Body of pancreas (tissue), 4 donors: ENCODE data around the gene CPB1. TPM values are rescaled to one million over a fixed set of nuclear protein-coding genes. Genes with fewer than 3 reads are reported as not detected.

Experiments used
- ATAC-seq: fragments of 150-250 bp; one replicate; pipeline ENCODE4 v1.9.1; 2016
- DNase-seq, 4 donors: peaks; one replicate each; pipeline ENCODE4 v3.0.0-alpha.2; 2019
- H3K27ac ChIP-seq, 4 donors: fragments of 200-600 bp; sonication (generic); 1 replicate in 3 of 4; 2 replicates in 1 of 4; pipeline versions ENCODE4 v1.5.1 to v1.6.1; 2016 to 2019; ENCODE audit warnings: mild to moderate bottlenecking in 1 of 4, mixed read lengths in 1 of 4, moderate library complexity in 1 of 4
- H3K27me3 ChIP-seq, 2 donors: fragments of 200-600 bp; sonication (generic); one replicate each; pipeline ENCODE4 v1.6.0; 2016; ENCODE audit warnings: mild to moderate bottlenecking in 1 of 2
- H3K36me3 ChIP-seq, 2 donors: fragments of 200-600 bp; sonication (generic); replicated peaks in 1 of 2; 2 replicates each; pipeline ENCODE4 v1.5.1; 2016; ENCODE audit warnings: low read depth in 2 of 2; ENCODE audit not compliant: insufficient read depth in 1 of 2
- H3K4me1 ChIP-seq: fragments of 200-600 bp; sonication (generic); one replicate; pipeline ENCODE4 v1.6.0; 2016
- H3K4me3 ChIP-seq, 2 donors: fragments of 200-600 bp; sonication (generic); 1 replicate in 1 of 2; 2 replicates in 1 of 2; pipeline ENCODE4 v1.5.1; 2016 to 2019
- H3K9me3 ChIP-seq, 3 donors: fragments of 200-600 bp; sonication (generic); 1 replicate in 2 of 3; 2 replicates in 1 of 3; pipeline ENCODE4 v1.5.1; 2016
- POLR2A ChIP-seq, 3 donors: fragments of 450-650 bp; IDR thresholded peaks; one replicate each; pipeline ENCODE4 v1.6.1; 2016; ENCODE audit warnings: antibody characterized with exemption in 3 of 3, mild to moderate bottlenecking in 2 of 3
- WGBS, 2 donors: methylation state at CpG; one replicate each; pipeline ENCODE4 v1.1.5; 2017; 5-methylcytosine and 5-hydroxymethylcytosine counted together
- intact Hi-C: fragments of 100-400 bp; cut with DNase I; formaldehyde crosslinking; loops from one replicate; pipeline ENCODE4 v1.15.1; 2023
- total RNA-seq, 2 donors: library from RNA; depleted of rRNA; stranded (reverse); fragments of >200 nt; gene quantifications; one replicate each; pipeline ENCODE4 v1.1.0, GENCODE V29; 2016
- TF ChIP-seq, protein P1 (sequence below), 7 experiments: fragments of 450-650 bp in 4 of 7; fragments of 200-600 bp in 3 of 7; sonication (generic) in 3 of 7; IDR thresholded peaks; one replicate each; pipeline ENCODE4 v1.5.1; 2016 to 2019; ENCODE audit warnings: antibody characterized with exemption in 7 of 7

Gene CPB1
- total RNA-seq, 2 donors from 2014 or later = 8,425 to 24,571 TPM

DNA sequence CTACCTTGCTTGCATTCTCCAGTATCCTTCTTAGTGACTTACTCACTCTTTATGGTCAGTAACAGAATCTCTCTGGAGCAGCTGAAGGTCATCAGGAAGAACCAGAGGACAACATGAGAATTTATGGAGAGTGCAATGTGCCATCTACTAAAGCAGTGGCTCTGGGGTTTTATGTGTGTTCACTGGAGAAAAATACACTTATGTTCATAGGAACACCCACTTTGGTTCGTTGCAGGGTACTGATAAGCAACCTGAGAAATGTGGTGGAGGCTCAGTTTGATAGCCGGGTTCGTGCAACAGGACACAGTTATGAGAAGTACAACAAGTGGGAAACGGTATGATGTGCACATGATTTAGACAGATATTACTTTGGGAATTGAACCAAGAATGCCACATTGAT lies 12.8 kb downstream of the CPB1 start:
- H3K27ac ChIP-seq = peak overlapping the region; percentile 13 to 85 (median 44)
- H3K4me3 ChIP-seq = no peak overlapping the region
- ATAC-seq (peak; percentile 5), DNase-seq (no peak)
- H3K4me1 ChIP-seq = peaks cover 65% of the 10 kb centered on the region
- peak in 1 of 3 donors; percentile 27 for TF ChIP-seq POLR2A (IDR thresholded peaks at IDR 0.05)
- TF ChIP-seq, protein P1, sequence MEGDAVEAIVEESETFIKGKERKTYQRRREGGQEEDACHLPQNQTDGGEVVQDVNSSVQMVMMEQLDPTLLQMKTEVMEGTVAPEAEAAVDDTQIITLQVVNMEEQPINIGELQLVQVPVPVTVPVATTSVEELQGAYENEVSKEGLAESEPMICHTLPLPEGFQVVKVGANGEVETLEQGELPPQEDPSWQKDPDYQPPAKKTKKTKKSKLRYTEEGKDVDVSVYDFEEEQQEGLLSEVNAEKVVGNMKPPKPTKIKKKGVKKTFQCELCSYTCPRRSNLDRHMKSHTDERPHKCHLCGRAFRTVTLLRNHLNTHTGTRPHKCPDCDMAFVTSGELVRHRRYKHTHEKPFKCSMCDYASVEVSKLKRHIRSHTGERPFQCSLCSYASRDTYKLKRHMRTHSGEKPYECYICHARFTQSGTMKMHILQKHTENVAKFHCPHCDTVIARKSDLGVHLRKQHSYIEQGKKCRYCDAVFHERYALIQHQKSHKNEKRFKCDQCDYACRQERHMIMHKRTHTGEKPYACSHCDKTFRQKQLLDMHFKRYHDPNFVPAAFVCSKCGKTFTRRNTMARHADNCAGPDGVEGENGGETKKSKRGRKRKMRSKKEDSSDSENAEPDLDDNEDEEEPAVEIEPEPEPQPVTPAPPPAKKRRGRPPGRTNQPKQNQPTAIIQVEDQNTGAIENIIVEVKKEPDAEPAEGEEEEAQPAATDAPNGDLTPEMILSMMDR (IDR thresholded peaks at IDR 0.05) = no peak
- no peaks in the 10 kb centered on the region for H3K9me3 ChIP-seq
- intact Hi-C loops = no loop called here
- WGBS, 2 donors = 31 to 34% methylated on average over 4 of the region's 4 CpGs
- peaks cover 0 to 2% of the 10 kb centered on the region in 2 donors for H3K36me3 ChIP-seq
- H3K27me3 ChIP-seq = no peaks in the 10 kb centered on the region

- TF ChIP-seq, protein P1 (IDR thresholded peaks at IDR 0.05) = no peak
- Histone ChIP-seq H3K27me3 (no peaks in the 10 kb centered on the region), H3K4me1 (peaks cover 50% of the 10 kb centered on the region), H3K9me3 (no peaks in the 10 kb centered on the region), H3K27ac (peak overlapping the region in 2 of 4 donors; percentile 9 to 85), H3K36me3 (peaks cover 0 to 2% of the 10 kb centered on the region in 2 donors), H3K4me3 (no peak overlapping the region)
- intact Hi-C loops = no loop called here
- no peak for ATAC-seq
- DNase-seq = no peak
- WGBS, 2 donors = 27 to 29% methylated on average over 2 of the region's 2 CpGs
Measured at GRCh38 chr3:148845756-148846395, 18.3 kb downstream of the CPB1 start.

DNA sequence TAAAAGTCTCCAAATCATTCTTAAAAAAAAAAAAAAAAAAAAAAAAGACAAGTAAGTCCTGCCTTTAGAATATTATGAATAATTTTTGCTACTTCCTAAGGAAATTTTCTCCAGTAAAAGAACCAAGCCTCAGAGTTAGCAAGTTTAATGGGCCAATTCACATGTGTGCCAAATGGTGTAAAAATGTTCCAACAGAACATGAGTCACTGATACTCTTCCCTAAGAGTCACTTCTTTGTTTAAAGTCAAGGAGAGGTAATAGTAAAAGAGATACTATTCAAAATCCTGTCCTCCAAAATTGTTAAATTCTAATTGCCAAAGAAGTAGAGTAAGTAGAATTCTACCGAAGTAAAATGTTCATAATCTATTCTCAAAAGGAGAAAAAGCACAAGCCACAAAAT lies 19.7 kb downstream of the CPB1 start:
- intact Hi-C loops = no loop called here
- Histone ChIP-seq H3K27ac (peak overlapping the region in 2 of 4 donors; percentile 24 to 63), H3K9me3 (no peaks in the 10 kb centered on the region), H3K36me3 (peaks cover 0 to 4% of the 10 kb centered on the region in 2 donors), H3K4me3 (no peak overlapping the region), H3K4me1 (peaks cover 41% of the 10 kb centered on the region), H3K27me3 (no peaks in the 10 kb centered on the region)
- 33 to 34% methylated on average over 1 of the region's 1 CpG for WGBS, 2 donors
- no peak for TF ChIP-seq POLR2A (IDR thresholded peaks at IDR 0.05)
- TF ChIP-seq, protein P1 (IDR thresholded peaks at IDR 0.05) = no peak
- DNase-seq (no peak), ATAC-seq (no peak)

GRCh38 chr3:148848410-148848809 lies 20.8 kb downstream of the CPB1 start:
- Histone ChIP-seq H3K4me3 (no peak overlapping the region), H3K9me3 (no peaks in the 10 kb centered on the region), H3K27me3 (no peaks in the 10 kb centered on the region), H3K36me3 (peaks cover 0 to 5% of the 10 kb centered on the region in 2 donors), H3K4me1 (peaks cover 50% of the 10 kb centered on the region), H3K27ac (peak overlapping the region in 2 of 4 donors; percentile 15 to 63)
- intact Hi-C loops = no loop called here
- 45 to 47% methylated on average over 1 of the region's 1 CpG for WGBS, 2 donors
- DNase-seq = no peak
- no peak for TF ChIP-seq POLR2A (IDR thresholded peaks at IDR 0.05)
- TF ChIP-seq, protein P1 (IDR thresholded peaks at IDR 0.05) = no peak
- ATAC-seq = no peak
